Skeletal muscle cell (primary cell): ENCODE measurements around the gene KLF9.

Source experiments
- DNase-seq: peaks from one replicate; pipeline ENCODE4 v3.0.0-alpha.2; 2010; ENCODE audit warnings: low read depth
- H3K4me3 ChIP-seq: 2 replicates; pipeline ENCODE4 v1.5.1; 2011; ENCODE audit warnings: low read depth, mild to moderate bottlenecking, control low read depth, low read length, moderate library complexity

Gene KLF9

DNA sequence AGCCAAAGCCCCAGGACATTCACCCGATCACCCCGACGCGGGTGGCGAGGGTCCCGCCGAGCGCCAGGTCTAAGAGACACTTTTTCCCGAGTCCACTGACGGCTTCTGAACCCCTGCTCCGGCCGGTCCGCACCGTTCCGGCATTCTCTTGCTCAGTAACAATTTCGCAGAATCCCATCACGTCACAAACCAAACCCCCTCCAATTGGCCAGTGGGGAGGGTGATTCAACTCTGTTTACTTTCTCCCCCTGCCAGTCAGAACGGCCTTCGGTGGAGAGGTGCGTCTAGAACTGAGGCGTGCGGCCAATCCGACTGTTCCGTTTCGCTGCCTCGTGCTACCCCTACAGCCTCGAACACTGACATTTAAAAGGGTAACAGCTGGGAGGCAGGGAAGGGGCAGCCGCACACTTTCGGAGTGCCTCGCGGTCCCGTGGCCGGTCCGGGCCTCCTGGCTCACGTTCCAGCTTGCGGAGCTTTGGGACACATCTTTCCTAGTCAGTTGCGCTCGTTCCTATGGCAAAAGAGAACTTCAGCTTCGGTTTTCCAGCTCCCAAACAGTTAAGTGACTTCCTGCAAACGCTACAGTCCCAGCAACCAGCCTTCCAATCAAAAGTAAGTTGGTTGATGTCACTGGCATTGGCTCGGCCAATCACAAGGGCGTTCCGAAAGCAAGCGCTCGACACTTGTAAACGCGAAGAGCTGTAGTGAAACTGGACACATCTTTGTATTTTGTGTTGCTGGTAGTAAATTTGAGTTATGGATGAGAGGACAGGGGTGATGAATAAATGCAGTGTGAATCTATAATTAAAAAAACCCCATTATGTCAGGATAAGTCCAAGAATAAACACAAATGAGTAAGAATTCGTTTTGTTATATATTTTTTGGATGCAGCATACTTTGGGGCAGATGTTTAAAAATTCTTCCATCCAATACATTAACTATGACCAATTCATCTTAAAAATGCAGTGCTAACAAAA lies at the start of gene KLF9:
Gene KLF9 (minus strand): TSS at position 859 of the 977 bp plus-strand sequence. CDS start 1,294 bp downstream, outside the sequence.
- H3K4me3 ChIP-seq = peak within 1 kb of the TSS; percentile 94
- DNase-seq = peak; percentile 97

DNA sequence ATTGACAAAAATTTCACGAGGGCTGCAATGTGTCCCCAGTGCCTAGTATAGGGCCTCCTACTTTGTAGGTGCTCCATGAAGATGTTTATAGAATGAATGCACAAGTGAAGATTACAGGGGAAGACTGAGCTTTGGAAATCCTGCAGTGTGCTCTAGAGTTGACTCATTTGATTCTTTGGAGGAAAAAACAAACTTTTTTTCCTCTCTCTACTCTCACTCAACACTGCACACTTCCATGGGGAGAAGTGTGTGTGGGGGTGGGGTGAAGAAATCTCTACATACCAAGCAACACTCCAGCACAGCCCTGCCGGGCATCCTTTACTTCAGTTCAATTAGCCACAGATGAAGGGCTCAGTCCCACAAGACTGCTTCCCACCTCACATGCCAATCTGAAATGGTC lies 49.4 kb upstream of the KLF9 start:
- no peak overlapping the region for H3K4me3 ChIP-seq
- no peak for DNase-seq

DNA sequence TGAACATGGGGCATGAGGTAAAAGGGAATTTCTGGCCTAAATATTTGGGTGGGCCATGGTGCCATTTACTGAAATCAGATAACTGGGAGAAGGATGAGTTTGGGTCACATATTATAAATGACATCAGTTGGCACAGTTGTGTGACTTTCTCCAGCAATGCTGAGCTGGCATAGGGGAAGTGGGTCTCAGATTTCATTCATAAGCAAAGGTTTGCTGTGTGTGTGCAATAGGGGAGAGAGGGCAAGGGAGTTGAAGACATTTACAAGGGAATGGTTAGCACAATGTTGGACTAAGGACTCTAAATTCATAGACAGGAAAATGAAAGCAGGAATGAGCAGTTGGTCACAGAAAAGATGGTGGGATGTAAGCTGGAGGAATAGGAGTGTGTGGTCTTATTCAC lies 47.8 kb upstream of the KLF9 start:
- no peak for DNase-seq
- H3K4me3 ChIP-seq = no peak overlapping the region

DNA sequence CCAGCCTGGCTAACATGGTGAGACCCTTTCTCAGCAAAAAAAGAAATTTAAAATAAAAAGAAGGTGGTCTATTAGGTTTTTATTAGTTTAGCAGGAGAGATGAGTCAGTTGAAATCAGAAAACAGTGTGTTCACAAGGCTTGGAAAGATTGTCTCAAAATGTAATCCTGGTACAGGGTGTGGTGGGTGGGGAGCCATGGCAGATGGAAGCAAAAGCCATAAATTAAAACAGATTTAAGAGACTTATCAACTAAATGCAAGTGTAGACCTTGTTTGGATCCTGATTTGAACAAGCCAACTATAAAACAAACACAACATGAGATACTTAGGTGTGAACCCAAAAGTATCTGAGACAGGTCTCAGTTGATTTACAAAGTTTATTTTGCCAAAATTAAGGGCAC lies 42.8 kb upstream of the KLF9 start:
- no peak overlapping the region for H3K4me3 ChIP-seq
- DNase-seq = no peak

DNA sequence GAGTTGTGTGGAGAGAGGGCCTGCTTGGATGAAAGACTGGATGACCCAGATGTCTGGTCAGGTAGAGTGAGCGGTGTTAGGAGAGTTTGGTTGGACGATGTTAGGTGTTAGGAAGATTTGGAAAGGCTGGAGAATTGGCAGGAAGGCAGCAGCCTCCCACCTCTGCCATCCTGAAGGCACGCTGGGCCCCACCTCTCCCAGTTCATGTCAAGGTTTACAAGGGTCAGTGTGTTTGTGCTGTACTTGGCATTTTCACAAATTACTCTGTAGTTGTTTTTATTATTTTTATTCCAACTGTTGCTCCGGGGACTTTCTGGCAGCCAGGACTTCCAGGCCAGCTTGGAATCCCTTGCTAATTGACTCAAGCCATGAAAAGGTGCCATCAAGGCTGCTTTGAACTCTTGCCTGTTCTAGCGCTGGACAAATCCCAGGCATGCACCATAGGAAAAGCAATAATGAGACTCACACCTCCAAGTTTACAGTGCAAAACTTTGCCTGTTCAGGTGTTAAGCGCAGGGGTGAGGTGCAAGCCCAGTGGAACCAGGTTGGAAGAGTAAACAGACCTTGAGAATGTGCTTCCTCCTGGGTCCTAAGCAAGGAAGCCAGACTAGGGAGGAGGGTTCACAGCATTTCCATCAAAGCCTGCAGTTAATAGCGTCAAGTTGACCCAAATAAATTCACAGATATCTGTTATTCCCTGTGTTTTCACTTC lies 41.7 kb upstream of the KLF9 start:
- DNase-seq = no peak
- no peak overlapping the region for H3K4me3 ChIP-seq

DNA sequence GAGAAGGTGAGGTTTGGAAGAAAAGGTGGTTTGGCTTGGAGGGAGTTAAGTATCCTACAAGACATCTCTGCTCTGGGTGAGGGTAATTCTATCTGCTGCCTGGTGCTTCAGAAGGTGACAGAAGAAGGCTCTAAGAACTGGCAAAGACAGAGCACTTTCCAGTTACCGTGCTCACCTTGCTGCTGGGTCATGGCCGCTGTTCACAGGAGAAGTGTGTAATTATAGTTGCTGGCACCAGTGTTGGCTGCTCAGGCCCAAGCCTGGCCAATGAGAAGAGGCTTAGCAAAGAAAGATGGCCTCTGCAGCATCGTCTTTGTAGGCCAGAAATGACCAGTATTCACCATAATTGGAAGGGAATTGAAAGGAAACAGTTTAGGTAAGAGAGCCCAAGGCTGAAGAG lies 37.9 kb upstream of the KLF9 start:
- H3K4me3 ChIP-seq = no peak overlapping the region
- no peak for DNase-seq

DNA sequence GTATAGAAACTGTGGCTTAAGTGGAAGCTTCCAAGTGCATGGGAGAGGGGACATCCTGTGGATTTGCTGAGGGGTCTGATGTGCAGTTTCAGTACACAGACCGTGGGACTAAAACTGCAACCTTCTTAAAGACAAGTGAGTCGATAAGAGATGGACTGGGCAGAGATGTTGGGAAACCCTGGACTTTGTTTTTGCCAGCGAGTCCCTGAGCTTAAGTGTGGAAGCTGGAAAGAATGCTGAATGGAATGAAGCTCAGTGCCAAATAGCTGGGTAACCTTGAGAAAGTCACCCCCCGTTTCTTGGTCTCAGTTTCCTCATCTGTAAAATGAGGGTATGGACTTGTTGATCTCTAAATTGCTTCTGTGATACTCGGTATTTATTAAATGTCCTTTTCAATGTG lies 37.3 kb upstream of the KLF9 start:
- H3K4me3 ChIP-seq = no peak overlapping the region
- DNase-seq = no peak

DNA sequence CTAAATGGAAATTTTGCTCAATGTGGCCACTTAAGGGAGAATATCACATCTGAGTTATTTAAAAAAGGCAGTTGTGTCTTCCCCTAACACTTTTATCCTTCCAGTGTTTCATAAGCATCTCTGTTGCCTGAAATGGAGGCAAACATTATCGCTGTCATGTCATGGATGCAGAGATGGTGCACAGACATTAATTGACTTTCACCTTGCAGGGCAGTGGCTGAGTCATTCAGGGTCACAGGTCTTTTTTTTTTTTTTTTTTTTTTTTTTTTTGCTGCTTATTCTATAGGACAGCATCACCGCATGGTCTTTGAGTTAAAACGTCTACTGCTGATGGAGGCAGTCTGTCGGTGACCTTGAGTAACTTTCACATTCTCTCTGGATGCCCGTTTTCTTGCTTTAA lies 36.3 kb upstream of the KLF9 start:
- DNase-seq = no peak
- no peak overlapping the region for H3K4me3 ChIP-seq

DNA sequence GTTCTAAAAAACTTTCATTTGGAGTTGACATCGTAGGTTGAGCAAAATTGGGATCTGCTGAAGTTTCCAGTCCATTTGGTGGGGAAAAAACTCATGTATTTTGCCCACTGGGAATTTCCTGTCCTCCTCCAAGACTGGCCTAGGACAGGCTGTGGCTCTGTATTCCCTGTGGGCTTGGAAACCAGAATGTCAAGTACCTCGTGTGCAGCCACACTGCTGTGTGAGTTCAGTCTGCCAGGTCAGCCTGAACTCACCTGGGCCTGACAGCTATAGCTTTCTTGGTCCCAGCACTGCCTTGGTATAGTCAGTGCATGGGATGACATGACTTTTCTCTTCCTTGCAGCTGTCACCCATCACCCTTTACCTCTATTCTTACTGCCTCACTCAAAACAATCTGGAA lies 35.0 kb upstream of the KLF9 start:
- DNase-seq = no peak
- no peak overlapping the region for H3K4me3 ChIP-seq

DNA sequence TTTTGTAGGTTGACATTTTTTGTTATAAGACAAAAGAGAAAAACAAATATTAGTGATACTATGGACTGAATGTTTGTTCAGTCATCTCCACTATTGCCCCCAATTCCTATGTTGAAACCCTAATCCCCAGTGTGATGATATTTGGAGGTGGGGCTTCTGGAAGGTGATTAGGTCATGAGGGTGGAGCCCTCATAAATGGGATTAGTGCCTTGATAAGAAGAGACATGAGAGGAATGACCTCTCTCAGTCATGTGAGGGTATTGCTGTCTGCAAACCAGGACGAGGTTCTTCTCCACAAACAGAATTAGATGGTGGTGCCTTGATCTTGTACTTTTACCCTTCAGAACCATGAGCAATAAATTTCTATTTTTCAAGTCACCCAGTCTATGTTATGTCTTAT lies 34.5 kb upstream of the KLF9 start:
- no peak overlapping the region for H3K4me3 ChIP-seq
- DNase-seq = no peak

DNA sequence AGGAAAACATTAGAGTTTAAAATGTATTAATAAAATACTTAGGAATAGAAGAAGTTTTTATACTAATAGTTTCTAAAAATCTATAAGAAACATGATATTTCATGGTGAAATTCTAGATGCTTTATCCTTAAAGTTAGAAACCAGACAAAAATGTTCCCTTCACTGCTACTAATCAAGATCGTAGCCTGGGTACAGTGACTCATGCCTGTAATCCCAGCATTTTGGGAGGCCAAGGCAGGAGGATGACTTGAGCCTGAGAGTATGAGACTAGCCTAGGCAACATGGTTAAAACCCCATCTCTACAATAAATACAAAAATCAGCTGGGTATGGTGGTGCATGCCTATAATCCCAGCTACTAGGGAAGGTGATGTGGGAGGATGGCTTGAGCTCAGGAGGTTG lies 30.4 kb upstream of the KLF9 start:
- H3K4me3 ChIP-seq = no peak overlapping the region
- no peak for DNase-seq

DNA sequence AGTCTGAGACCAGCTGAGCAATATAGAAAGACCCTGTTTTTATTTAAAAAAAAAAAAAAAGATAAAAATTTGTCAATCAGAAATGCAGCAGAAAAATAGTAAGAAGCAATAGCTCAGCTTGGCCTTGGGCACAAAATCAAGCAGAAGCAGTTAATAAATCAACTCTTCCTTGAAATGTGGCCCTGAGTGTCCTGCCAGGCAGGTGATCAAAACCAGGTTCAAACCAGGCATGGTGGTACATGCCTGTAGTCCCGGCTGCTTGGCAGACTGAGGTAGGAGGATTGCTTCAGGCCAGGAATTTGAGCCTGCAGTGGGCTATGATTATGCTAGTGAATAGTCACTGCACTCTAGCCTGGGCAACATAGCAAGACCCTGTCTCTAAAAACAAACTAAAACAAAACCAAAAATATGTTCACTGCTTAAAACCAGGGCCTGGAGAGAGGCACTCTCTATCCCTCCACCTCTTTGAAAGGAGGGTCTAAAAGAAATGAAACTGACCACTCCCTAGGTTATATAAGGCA lies 27.9 kb upstream of the KLF9 start:
- H3K4me3 ChIP-seq = no peak overlapping the region
- no peak for DNase-seq

DNA sequence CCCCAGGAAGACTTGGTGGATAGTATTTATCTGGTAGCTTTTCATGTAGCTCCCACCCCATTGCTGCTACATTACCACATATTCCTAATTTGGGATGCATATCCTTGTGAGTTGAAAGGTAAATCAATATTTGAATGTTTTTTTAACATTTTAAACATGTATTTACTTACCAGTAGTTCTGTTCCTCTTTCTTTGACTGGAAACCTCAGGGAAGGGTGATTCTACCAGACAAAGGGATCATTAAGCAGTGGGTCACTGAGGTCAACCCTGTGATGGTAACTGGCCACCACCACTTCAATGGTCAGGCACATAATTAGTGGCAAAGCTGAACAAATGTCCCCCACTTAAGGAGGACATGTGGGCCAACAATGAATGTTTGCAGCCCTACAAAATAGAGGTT lies 27.2 kb upstream of the KLF9 start:
- no peak overlapping the region for H3K4me3 ChIP-seq
- no peak for DNase-seq

DNA sequence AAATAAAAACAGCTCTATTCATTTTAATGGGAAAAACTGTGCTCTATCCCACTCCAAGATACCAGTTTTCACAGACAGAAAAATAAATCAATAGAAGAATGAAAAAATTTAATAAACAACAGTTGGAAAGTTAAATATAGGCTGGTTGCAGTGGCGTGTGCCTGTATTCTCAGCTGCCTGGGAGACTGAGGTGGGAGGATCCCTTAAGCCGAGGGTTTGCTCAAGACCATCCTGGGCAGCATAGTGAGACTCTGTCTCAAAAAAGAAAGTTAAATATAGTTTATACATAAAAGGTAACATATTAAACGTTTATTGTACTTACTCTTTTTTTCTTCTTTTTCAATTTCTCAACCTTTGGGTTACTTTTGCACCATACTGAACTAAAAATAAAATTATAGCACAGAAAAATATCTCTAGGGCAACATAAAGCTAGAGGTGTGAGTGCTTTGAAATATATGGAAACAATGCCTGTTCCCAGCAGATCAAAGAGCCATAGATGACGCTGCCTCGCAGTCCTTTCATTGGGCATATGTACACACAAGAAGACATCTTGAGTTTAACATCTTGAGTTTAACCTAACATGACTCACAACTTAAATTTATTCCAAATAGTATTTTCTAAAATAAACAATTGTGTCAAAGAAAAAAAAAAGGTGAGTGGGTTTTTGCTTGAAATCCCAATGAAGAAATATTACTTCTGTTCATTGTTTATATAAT lies 25.7 kb upstream of the KLF9 start:
- no peak overlapping the region for H3K4me3 ChIP-seq
- no peak for DNase-seq

DNA sequence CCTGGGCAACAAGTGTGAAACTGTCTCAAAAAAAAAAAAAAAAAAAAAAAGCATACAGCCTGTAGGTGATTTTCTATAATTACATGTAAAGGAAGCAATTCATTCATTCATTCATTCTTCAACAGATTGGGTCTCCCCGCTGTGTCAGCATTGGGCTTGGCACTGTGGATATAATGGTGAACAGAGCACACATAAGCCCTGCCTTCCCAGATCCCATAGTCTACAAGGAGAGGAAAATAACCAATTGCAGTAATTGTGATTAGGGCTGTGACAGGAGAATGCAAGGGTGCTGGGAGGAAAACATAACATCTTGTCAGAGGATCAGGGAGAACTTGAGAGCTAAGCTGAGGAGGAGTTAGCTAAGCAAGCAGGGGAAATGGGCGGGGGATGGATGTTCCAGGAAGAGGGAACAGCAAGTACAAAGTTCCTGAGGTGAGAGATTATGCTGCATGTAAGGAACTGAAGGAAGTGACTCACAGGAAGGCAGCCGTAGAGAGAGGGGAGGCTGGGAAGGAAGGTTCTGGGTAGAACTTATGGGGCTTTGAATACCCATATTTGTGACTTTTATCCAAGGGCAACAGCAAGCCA lies 24.0 kb upstream of the KLF9 start:
- DNase-seq = peak; percentile 83
- H3K4me3 ChIP-seq = no peak overlapping the region

DNA sequence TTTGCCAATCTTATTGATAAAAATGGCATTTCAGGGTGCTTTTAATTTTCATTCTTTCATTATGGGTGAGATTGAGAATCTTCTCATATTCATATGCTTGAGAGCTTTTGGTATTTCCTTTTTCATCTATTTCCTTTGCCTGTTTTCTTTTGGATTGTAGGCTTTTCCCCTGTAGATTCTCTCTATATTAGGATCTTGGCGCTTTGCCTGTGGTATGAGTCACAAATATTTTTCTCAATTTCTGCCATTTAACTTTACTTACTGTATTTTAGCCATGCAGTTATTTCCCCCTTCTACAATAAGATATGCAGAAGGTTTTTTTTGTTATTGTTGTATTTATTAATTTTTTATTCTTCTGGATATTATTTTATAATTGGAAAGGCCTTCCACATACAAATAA lies 21.5 kb upstream of the KLF9 start:
- no peak overlapping the region for H3K4me3 ChIP-seq
- no peak for DNase-seq

DNA sequence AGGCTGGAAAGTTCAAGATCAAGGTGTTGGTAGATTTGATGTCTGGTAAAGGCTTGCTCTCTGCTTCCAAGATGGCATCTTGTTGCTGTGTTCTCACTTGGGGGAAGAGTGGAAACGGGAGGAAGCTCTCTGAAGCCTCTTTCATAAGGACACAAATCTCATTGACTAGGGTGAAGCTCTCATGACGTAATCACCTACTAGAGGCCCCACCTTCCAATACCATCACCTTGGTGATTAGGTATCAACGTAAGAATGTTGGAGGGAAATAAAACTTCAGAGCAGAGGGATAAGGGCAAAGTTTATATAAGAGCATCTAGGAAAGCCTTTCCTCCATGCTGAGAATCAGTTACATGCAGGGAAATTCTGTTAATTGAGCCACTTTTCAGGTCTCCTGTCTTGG lies 15.4 kb upstream of the KLF9 start:
- no peak overlapping the region for H3K4me3 ChIP-seq
- no peak for DNase-seq

DNA sequence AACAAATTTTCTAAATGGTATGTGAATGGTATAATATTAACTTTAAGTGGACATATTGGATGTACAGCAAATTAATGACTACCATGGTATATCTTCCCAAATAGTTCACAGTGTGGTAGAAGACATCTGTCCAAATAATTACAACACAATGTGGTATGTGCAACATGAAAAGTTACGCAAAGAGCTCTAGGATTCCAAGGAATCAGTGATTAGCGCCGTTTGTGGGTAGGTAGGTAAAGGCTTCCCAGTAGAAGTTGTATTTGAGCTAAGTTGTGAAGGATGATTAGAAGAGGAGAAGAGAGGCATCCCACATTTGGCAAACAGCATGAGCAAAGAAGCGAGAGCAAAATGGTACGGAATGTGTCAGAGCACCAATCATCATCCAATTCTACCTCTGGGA lies 14.3 kb upstream of the KLF9 start:
- H3K4me3 ChIP-seq = no peak overlapping the region
- DNase-seq = no peak

DNA sequence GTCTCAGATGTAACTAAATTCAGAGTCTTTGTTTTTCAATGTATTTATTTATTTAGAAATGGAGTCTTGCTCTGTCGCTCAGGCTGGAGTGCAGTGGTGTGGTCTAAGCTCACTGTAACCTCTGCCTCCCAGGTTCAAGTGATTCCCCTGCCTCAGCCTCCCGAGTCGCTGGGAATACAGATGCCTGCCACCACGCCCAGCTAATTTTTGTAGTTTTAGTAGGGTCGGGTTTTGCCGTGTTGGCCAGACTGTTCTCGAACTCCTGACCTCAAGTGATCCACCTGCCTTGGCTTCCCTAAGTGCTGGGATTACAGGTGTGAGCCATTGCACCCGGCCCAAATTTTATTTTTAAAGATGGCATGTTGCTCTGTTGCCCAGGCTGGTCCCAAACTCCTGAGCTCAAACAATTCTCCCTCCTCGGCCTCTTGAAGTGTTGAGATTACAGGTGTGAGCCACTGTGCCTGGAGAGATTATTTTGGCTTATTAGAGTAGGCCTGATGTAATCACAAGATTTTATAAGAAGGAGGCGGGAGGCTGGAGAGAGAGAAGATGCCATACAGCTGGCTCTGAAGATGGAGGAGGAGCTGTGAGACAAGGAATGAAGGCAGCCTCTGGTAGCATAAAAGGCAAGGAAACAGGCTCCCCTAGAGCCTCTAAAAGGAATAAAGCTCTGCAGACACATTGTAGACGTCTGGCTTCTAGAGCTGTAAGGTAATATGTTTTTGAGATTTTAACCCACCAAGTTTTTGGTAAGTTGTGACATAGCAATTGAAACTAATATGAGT lies 12.9 kb upstream of the KLF9 start:
- DNase-seq = no peak
- H3K4me3 ChIP-seq = no peak overlapping the region
